ENCODE data around the gene TP53INP2.

The TP53INP2 gene

DNA sequence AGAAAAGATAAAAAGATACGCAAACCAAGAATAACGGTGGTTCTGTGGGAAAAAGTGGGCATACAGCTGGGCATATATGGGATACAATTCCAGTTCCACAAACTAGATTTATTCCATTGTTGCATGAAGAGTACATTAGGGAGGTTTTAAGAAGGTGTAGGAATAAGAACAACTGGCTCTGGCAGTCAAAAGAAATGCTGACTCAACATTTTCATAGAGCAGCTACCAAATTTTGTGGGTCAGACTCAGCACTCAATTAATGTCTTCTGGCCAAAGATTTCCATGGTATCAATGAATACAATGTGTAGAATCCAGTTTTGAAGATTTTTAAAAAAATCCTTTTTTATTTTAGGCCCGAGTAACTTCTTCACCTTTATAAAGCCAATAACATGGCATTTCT lies 40.2 kb downstream of the TP53INP2 start:
- ChIA-PET POLR2A (ENCODE audit: low non-redundant PET) (no interaction called here), CTCF (interaction anchor here (0.6 to 1.2 kb wide), 4 partner anchors 10 to 178 kb away, joined by 3 to 8 read pairs (median 4); no protein-coding TSS in a partner anchor)
- no peak for DNase-seq (ENCODE audit: low spot score)
- TF ChIP-seq, protein P1, sequence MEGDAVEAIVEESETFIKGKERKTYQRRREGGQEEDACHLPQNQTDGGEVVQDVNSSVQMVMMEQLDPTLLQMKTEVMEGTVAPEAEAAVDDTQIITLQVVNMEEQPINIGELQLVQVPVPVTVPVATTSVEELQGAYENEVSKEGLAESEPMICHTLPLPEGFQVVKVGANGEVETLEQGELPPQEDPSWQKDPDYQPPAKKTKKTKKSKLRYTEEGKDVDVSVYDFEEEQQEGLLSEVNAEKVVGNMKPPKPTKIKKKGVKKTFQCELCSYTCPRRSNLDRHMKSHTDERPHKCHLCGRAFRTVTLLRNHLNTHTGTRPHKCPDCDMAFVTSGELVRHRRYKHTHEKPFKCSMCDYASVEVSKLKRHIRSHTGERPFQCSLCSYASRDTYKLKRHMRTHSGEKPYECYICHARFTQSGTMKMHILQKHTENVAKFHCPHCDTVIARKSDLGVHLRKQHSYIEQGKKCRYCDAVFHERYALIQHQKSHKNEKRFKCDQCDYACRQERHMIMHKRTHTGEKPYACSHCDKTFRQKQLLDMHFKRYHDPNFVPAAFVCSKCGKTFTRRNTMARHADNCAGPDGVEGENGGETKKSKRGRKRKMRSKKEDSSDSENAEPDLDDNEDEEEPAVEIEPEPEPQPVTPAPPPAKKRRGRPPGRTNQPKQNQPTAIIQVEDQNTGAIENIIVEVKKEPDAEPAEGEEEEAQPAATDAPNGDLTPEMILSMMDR (conservative IDR thresholded peaks at IDR 0.05; ENCODE audit: low read depth), result no peak
- no peak overlapping the region for H3K27ac ChIP-seq

DNA sequence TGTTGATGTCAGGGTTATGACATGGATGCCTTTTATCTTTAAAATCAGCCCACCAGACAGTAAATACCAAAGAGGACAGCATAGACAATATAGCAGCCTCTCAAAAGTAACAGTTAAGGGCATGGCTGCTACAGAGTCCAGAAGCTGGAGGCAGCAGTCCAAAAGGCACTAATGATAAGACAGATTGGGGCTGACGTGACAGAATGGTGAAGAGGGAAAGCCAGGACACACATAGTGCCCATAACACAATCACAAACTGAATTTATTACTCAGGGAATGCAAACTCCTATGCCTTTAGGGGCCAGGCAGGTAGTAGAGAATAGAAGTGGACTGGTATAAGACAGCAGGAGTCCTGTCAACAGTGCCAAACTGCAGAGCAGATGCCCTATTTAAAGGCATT lies 40.7 kb downstream of the TP53INP2 start:
- TF ChIP-seq, protein P1 (conservative IDR thresholded peaks at IDR 0.05; ENCODE audit: low read depth), result no peak
- DNase-seq (ENCODE audit: low spot score), result no peak
- no peak overlapping the region for H3K27ac ChIP-seq
- POLR2A ChIA-PET (ENCODE audit: low non-redundant PET), result no interaction called here
- CTCF ChIA-PET, result interaction anchor here (0.6 to 1.2 kb wide), 4 partner anchors 9 to 179 kb away, joined by 3 to 8 read pairs (median 4); no protein-coding TSS in a partner anchor

DNA sequence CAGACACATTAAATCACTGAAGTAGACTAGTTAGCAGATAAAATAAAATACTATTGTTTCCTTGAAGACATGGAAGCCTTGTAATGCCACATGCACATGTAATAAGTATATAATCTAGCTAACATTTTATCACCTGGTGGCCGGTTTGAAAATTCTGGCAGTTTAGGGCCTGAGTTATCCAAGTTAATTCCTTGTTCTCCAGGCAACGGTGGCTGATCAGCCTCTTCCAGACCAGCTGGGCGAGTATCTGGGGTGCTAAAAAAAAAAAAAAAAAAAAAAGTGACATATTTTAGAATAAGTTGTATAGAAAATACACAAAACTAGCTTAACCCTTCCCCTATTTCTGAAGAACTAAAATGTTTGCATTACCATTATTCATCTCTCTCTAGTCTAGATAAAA lies 42.5 kb downstream of the TP53INP2 start:
- ChIA-PET POLR2A (ENCODE audit: low non-redundant PET) (no interaction called here), CTCF (interaction anchor here (0.5 to 1.3 kb wide), 4 partner anchors 10 to 333 kb away, joined by 3 to 9 read pairs (median 4); no protein-coding TSS in a partner anchor)
- no peak overlapping the region for H3K27ac ChIP-seq
- TF ChIP-seq, protein P1 (conservative IDR thresholded peaks at IDR 0.05; ENCODE audit: low read depth), result no peak
- DNase-seq (ENCODE audit: low spot score), result no peak

DNA sequence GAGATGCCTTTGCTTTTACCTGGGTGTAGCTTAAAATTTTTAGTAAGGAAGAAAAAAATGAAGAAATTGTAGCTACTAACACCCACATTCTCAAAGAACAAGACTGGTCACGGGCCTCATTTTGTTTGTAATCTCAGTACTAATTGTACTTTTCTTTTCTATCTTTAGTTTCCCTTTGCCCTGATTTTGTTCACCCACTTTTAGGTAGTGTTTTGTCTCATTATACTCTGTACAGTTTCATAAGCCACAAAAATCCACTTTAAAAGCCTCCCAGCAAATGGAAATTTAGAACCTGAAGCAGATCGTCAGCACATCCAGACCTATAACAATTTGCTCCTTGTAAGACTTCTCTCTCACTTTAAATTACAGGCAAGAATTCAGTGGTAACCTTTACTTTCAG lies 43.3 kb downstream of the TP53INP2 start:
- POLR2A ChIA-PET (ENCODE audit: low non-redundant PET), result no interaction called here
- CTCF ChIA-PET, result interaction anchor here (1.3 kb wide), 3 partner anchors 10 to 21 kb away, joined by 3 to 5 read pairs (median 5); no protein-coding TSS in a partner anchor
- no peak for DNase-seq (ENCODE audit: low spot score)
- TF ChIP-seq, protein P1 (conservative IDR thresholded peaks at IDR 0.05; ENCODE audit: low read depth), result no peak
- no peak overlapping the region for H3K27ac ChIP-seq

DNA sequence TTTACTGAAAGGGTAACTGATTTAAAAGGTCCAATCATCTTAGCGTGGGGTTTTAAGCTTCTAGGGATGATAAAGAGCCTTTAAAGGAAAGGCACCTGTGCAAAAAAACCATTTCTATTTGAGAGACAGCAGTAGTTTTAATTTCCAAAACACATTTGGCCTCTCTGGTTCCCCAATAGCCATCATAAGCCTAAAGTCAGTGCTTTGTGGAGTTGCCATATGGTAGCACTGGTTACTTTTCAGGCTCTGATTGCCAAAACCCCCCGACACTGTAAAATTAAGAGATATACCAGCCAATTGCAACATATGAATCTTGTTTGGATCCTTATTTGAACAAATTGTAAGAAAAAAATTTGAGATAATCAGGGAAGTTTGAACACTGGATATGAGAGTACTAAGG lies 44.6 kb downstream of the TP53INP2 start:
- CTCF ChIA-PET, result interaction anchor here (1.3 kb wide), 2 partner anchors 9 to 20 kb away, joined by 5 read pairs; no protein-coding TSS in a partner anchor
- DNase-seq (ENCODE audit: low spot score), result no peak
- POLR2A ChIA-PET (ENCODE audit: low non-redundant PET), result no interaction called here
- no peak overlapping the region for H3K27ac ChIP-seq
- TF ChIP-seq, protein P1 (conservative IDR thresholded peaks at IDR 0.05; ENCODE audit: low read depth), result no peak

DNA sequence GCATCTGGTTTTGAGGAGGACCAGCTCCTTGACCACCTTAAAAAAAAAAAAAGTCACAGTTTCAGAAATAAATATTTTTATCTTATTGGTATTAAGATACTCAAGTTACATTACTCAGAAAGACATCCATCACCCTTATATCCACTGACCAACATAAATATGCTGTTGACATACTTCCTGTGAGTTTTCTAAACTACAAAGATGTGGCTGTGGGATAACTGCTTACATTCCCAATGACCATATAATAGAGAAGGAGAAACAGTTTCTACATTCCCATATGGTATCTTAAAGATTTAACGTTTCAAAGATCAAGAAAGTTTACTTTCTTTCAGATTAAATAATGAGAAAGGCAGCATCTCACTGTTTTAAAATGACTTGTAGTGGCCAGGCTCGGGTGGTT lies 46.3 kb downstream of the TP53INP2 start:
- DNase-seq (ENCODE audit: low spot score), result no peak
- TF ChIP-seq, protein P1 (conservative IDR thresholded peaks at IDR 0.05; ENCODE audit: low read depth), result no peak
- CTCF ChIA-PET, result interaction anchor here (0.6 kb wide), 2 partner anchors 23 to 37 kb away, joined by 3 read pairs; no protein-coding TSS in a partner anchor
- POLR2A ChIA-PET (ENCODE audit: low non-redundant PET), result no interaction called here
- no peak overlapping the region for H3K27ac ChIP-seq
